ENCODE measurements around the gene PDZD2. TPM values are rescaled to one million over a fixed set of nuclear protein-coding genes. Genes with fewer than 3 reads are reported as not detected.

PDZD2 gene
- total RNA-seq, 2 donors from 2014 or later: 6.6 to 14.6 TPM

- WGBS, 2 experiments (ENCODE audit: insufficient coverage in 1 of 2, insufficient read length in 1 of 2): 85 to 92% methylated on average over 5 to 9 of the region's 9 CpGs
- no peaks in the 10 kb centered on the region for H3K36me3 ChIP-seq (ENCODE audit: control insufficient read depth, insufficient read depth, low read length)
- H3K4me3 ChIP-seq (ENCODE audit: low read length): no peak overlapping the region
- Mint-ChIP-seq H3K4me1 (peaks cover 2% of the 10 kb centered on the region), H3K36me3 (ENCODE audit: low read depth) (no peaks in the 10 kb centered on the region), H3K4me3 (no peak overlapping the region), H3K27ac (no peak overlapping the region), H3K9me3 (no peaks in the 10 kb centered on the region), H3K27me3 (ENCODE audit: insufficient read depth) (peaks cover 3% of the 10 kb centered on the region)
- no peaks in the 10 kb centered on the region for H3K27me3 ChIP-seq (ENCODE audit: control insufficient read depth, insufficient read depth, low read length, poor library complexity, severe bottlenecking)
- no peak overlapping the region for H3K9ac ChIP-seq (ENCODE audit: extremely low read depth, low read length, poor library complexity, severe bottlenecking)
- DNase-seq: peak; percentile 59
- H3K4me1 ChIP-seq (ENCODE audit: control insufficient read depth, insufficient read depth, low read length): no peaks in the 10 kb centered on the region
- no peak overlapping the region for H3K27ac ChIP-seq (ENCODE audit: low read depth, low read length)
- H3K9me3 ChIP-seq (ENCODE audit: control insufficient read depth, low read length): no peaks in the 10 kb centered on the region
- TF ChIP-seq, protein P1, sequence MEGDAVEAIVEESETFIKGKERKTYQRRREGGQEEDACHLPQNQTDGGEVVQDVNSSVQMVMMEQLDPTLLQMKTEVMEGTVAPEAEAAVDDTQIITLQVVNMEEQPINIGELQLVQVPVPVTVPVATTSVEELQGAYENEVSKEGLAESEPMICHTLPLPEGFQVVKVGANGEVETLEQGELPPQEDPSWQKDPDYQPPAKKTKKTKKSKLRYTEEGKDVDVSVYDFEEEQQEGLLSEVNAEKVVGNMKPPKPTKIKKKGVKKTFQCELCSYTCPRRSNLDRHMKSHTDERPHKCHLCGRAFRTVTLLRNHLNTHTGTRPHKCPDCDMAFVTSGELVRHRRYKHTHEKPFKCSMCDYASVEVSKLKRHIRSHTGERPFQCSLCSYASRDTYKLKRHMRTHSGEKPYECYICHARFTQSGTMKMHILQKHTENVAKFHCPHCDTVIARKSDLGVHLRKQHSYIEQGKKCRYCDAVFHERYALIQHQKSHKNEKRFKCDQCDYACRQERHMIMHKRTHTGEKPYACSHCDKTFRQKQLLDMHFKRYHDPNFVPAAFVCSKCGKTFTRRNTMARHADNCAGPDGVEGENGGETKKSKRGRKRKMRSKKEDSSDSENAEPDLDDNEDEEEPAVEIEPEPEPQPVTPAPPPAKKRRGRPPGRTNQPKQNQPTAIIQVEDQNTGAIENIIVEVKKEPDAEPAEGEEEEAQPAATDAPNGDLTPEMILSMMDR (conservative IDR thresholded peaks at IDR 0.05): no peak
Observed at GRCh38 chr5:31671339-31671741, 32.4 kb downstream of the PDZD2 start.

- 88 to 91% methylated on average over 3 to 7 of the region's 7 CpGs for WGBS, 2 experiments (ENCODE audit: insufficient coverage in 1 of 2, insufficient read length in 1 of 2)
- Mint-ChIP-seq H3K4me3 (no peak overlapping the region), H3K4me1 (peaks cover 2% of the 10 kb centered on the region), H3K27ac (no peak overlapping the region), H3K9me3 (no peaks in the 10 kb centered on the region), H3K27me3 (ENCODE audit: insufficient read depth) (peaks cover 3% of the 10 kb centered on the region), H3K36me3 (ENCODE audit: low read depth) (no peaks in the 10 kb centered on the region)
- no peak overlapping the region for H3K9ac ChIP-seq (ENCODE audit: extremely low read depth, low read length, poor library complexity, severe bottlenecking)
- TF ChIP-seq, protein P1 (conservative IDR thresholded peaks at IDR 0.05): no peak
- no peaks in the 10 kb centered on the region for H3K27me3 ChIP-seq (ENCODE audit: control insufficient read depth, insufficient read depth, low read length, poor library complexity, severe bottlenecking)
- H3K36me3 ChIP-seq (ENCODE audit: control insufficient read depth, insufficient read depth, low read length): no peaks in the 10 kb centered on the region
- H3K4me1 ChIP-seq (ENCODE audit: control insufficient read depth, insufficient read depth, low read length): no peaks in the 10 kb centered on the region
- no peak for DNase-seq
- H3K9me3 ChIP-seq (ENCODE audit: control insufficient read depth, low read length): no peaks in the 10 kb centered on the region
- no peak overlapping the region for H3K4me3 ChIP-seq (ENCODE audit: low read length)
- no peak overlapping the region for H3K27ac ChIP-seq (ENCODE audit: low read depth, low read length)
Observed at GRCh38 chr5:31674371-31674951, 35.5 kb downstream of the PDZD2 start.

DNA sequence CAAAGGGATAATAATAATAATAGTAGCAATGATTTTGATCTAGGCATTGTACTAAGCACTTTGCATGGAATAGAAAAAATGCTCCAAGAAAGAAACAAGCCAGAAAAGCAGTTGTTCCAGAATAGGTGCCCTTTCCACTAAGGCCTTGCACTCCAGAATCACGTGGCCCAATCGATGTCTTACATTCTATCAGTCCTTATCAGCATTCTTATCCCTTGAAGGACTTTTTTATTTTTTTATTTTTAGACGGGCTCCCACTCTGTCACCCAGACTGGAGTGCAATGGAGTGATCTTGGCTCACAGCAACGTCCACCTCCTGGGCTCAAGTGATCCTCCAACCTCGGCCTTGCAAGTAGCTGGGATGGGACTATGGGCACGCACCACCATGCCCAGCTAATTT is 36.5 kb downstream of the PDZD2 start:
- Mint-ChIP-seq H3K27ac (no peak overlapping the region), H3K4me3 (no peak overlapping the region), H3K27me3 (ENCODE audit: insufficient read depth) (peaks cover 3% of the 10 kb centered on the region), H3K36me3 (ENCODE audit: low read depth) (no peaks in the 10 kb centered on the region), H3K9me3 (no peaks in the 10 kb centered on the region), H3K4me1 (peaks cover 2% of the 10 kb centered on the region)
- Histone ChIP-seq H3K4me1 (ENCODE audit: control insufficient read depth, insufficient read depth, low read length) (no peaks in the 10 kb centered on the region), H3K9me3 (ENCODE audit: control insufficient read depth, low read length) (no peaks in the 10 kb centered on the region), H3K27me3 (ENCODE audit: control insufficient read depth, insufficient read depth, low read length, poor library complexity, severe bottlenecking) (no peaks in the 10 kb centered on the region), H3K27ac (ENCODE audit: low read depth, low read length) (no peak overlapping the region), H3K4me3 (ENCODE audit: low read length) (no peak overlapping the region), H3K9ac (ENCODE audit: extremely low read depth, low read length, poor library complexity, severe bottlenecking) (no peak overlapping the region), H3K36me3 (ENCODE audit: control insufficient read depth, insufficient read depth, low read length) (no peaks in the 10 kb centered on the region)
- WGBS, 2 experiments (ENCODE audit: insufficient coverage in 1 of 2, insufficient read length in 1 of 2): 94% methylated on average over 5 to 6 of the region's 6 CpGs
- TF ChIP-seq, protein P1 (conservative IDR thresholded peaks at IDR 0.05): no peak
- DNase-seq: no peak
